SK-N-MC (cell line): ENCODE data around the gene KLHDC8A.

Source experiments
- EZH2 ChIP-seq: fragments of 200-600 bp; sonication (generic); IDR thresholded peaks from one replicate; pipeline ENCODE4 v1.6.1; 2017; ENCODE audit warnings: antibody characterized with exemption
- POLR2AphosphoS5 ChIP-seq: IDR thresholded peaks from 2 replicates; pipeline ENCODE4 v1.6.1; 2012; ENCODE audit warnings: mild to moderate bottlenecking, low read depth, low read length, borderline replicate concordance

DNA sequence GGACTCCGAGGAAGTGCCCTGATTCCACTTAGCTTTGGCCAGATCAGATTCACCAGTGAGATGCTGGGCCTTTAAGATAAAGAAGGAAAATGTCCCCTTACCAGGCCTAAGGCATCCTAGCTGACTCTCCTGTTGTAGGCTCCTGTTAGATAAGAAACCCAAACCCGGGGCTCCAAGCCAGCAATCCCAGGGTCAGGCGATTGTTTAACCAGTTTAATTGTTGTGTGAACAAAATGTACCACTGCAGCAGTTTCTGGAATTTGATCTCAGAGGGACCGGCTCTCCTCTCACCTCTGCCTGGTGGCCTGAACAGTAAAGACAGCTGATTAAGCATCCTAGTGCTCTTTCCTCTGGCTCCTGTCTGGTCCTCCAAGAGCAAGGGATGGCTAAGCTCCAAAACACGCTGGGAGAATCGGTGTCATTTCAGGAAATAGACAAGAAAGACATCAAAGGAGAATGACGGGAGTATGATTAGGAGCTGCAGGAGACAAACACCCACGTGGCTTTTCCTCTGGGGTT is 9.3 kb upstream of the KLHDC8A start:
- TF ChIP-seq POLR2AphosphoS5, result no peak
- no peak for TF ChIP-seq EZH2
